Measurements from ENCODE around the gene APH1B.

The APH1B gene

DNA sequence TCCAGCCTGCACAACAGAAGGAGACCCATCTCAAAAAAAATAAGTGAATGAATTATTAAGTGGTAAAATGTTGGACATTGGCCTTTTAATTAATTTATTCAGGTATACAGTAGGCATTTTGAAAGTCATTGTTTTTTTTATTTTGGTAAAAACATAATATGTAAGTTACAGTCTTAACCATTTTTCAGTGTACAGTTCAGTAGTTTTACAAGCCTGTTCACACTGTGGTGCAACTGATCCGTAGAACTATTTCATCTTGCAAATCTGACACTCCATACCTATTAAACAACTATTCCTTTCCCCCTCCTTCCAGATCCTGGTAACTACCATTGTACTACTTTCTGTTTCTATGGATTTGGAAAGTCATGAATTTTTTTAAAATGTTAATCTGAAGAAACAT, 36.1 kb upstream of the APH1B start:
- TF ChIP-seq, protein P1, sequence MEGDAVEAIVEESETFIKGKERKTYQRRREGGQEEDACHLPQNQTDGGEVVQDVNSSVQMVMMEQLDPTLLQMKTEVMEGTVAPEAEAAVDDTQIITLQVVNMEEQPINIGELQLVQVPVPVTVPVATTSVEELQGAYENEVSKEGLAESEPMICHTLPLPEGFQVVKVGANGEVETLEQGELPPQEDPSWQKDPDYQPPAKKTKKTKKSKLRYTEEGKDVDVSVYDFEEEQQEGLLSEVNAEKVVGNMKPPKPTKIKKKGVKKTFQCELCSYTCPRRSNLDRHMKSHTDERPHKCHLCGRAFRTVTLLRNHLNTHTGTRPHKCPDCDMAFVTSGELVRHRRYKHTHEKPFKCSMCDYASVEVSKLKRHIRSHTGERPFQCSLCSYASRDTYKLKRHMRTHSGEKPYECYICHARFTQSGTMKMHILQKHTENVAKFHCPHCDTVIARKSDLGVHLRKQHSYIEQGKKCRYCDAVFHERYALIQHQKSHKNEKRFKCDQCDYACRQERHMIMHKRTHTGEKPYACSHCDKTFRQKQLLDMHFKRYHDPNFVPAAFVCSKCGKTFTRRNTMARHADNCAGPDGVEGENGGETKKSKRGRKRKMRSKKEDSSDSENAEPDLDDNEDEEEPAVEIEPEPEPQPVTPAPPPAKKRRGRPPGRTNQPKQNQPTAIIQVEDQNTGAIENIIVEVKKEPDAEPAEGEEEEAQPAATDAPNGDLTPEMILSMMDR (IDR thresholded peaks at IDR 0.05; ENCODE audit: low read depth, low read length, missing control alignments) = no peak
- no peak for DNase-seq (ENCODE audit: extremely low read depth, low read depth)
- H3K4me3 ChIP-seq (replicated peaks; ENCODE audit: low read depth, low read length) = no peak overlapping the region

DNA sequence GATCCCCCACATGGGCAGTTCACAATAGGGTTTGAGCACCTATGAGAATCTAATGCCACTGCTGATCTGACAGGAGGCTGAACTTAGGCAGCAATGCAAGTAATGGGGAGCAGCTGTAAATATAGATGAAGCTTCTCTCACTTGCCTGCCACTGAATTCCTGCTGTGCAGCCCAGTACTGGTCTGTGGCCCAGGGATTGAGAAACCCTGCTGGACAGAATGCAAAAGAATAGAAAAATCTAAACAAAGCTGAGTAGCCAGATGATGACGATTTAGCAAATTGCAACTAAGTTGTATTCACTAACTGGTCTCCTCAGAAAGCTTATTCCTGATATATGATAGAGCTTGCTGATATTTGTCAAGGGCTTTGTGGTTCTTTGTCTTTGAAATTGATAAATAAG, 34.3 kb upstream of the APH1B start:
- DNase-seq (ENCODE audit: extremely low read depth, low read depth) = no peak
- TF ChIP-seq, protein P1 (IDR thresholded peaks at IDR 0.05; ENCODE audit: low read depth, low read length, missing control alignments) = no peak
- H3K4me3 ChIP-seq (replicated peaks; ENCODE audit: low read depth, low read length) = no peak overlapping the region

DNA sequence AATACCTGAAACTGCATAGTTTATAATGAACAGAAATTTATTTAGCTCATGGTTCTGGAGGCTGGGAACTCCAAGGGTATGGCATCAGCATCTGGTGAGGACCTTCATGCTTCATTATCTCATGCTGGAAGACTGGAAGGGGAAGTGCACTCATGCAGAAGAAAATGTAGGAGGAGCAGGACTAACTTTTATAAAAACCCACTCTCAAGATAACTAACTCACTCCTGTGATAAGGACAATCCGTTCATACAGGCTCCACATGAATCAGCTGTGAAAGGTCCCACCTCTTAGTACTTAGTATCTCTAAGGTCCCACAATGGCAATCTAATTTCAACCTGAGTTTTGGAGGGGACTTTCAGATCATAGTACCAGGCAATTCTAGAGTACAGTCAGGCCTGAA, 33.6 kb upstream of the APH1B start:
- DNase-seq (ENCODE audit: extremely low read depth, low read depth) = no peak
- no peak overlapping the region for H3K4me3 ChIP-seq (replicated peaks; ENCODE audit: low read depth, low read length)
- TF ChIP-seq, protein P1 (IDR thresholded peaks at IDR 0.05; ENCODE audit: low read depth, low read length, missing control alignments) = no peak

DNA sequence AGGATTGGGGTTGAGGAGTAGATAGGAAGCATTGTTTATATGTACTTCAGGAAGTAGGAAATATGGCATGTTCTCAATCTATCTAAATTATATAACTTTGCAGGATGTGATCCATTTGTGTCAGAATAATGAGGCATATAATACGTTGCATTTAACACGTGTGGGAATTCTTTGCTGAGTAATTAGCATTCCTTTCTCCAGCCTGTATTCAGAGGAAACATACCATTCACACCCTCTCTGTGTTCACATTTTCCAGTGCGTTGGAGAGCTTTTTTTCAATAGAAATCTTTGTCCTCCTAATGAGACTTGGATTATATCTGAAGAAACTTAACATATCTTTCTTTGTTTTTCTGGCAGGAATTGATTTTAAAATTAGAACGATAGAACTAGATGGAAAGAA, 33.0 kb upstream of the APH1B start:
- TF ChIP-seq, protein P1 (IDR thresholded peaks at IDR 0.05; ENCODE audit: low read depth, low read length, missing control alignments) = no peak
- no peak for DNase-seq (ENCODE audit: extremely low read depth, low read depth)
- H3K4me3 ChIP-seq (replicated peaks; ENCODE audit: low read depth, low read length) = no peak overlapping the region

DNA sequence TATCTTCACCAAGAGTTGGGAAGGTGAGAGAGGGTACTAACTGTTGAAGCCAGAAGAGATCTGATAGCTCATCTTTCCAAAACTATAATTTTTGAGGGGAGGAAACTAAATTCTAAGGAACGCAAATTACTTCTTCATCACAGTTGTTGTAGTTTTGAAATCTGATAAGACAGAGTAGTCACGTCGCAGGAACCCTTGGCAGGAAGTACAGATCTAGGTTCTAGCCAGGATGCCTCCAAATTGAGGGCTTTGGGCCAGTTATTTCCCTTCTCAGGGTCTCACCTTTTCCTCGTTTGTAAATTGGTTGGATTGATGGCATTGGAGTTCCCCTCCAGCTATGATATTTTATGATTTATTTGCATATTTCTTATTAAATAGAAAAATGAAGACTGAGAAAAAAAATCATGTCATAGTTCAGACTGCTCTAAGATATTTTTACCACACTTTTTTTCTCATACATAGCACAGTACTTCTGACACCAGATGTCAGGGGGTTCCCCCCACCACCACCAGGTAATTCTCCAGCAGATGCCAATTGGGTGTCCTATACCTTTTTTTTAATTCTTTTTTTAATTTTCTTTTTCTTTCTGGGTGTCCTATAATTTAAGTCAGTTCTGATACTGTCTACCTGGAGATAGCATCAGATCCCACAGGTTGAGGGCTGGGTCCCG, 32.3 kb upstream of the APH1B start:
- no peak overlapping the region for H3K4me3 ChIP-seq (replicated peaks; ENCODE audit: low read depth, low read length)
- DNase-seq (ENCODE audit: extremely low read depth, low read depth) = no peak
- TF ChIP-seq, protein P1 (IDR thresholded peaks at IDR 0.05; ENCODE audit: low read depth, low read length, missing control alignments) = no peak

DNA sequence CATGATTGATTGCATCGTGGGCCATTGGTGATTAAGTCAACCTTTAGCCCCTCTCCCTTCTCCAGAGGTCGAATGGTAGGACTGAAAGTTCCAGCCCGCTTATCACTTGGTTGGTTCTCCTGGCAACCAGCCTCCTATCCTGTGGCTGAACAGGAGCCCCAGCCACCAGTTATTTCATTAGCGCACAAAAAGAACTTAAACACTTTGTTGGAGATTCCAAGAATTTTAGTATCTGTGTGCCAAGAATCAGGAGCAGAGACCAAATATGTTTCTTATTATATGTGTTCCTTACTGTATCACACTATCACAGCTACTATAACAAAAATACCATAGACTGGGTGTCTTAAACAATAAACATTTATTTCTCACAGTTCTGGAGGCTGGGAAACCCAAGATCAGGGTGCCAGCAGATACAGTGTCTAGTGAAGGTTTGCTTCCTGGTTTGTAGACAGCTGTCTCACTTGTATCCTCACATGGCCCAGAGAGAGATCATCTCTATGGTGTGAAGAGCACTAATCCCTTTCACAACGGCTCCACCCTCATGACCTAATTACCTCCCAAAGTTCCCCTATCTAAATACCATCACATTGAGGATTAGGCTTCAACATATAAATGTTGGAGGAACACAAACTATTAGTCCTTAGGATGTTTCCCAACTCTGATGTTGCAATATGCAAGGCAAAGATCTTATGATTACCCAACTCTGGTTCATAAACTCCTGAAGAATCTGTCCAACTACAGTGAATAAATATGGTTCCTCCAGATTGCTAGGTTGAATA, 30.5 kb upstream of the APH1B start:
- H3K4me3 ChIP-seq (replicated peaks; ENCODE audit: low read depth, low read length) = no peak overlapping the region
- TF ChIP-seq, protein P1 (IDR thresholded peaks at IDR 0.05; ENCODE audit: low read depth, low read length, missing control alignments) = no peak
- DNase-seq (ENCODE audit: extremely low read depth, low read depth) = no peak
